Measurements from ENCODE around the gene HIKESHI.
"Not testable (repeated sequence)": the region's sequence is repeated elsewhere in the genome, so short reads cannot be mapped to it uniquely, and the experiment has no call there.

The HIKESHI gene

GRCh38 chr11:86294026-86294425 is 8.0 kb upstream of the HIKESHI start:
- no peak for DNase-seq

GRCh38 chr11:86301742-86302091 is 323 bp upstream of the HIKESHI start:
- DNase-seq, result no peak

DNA sequence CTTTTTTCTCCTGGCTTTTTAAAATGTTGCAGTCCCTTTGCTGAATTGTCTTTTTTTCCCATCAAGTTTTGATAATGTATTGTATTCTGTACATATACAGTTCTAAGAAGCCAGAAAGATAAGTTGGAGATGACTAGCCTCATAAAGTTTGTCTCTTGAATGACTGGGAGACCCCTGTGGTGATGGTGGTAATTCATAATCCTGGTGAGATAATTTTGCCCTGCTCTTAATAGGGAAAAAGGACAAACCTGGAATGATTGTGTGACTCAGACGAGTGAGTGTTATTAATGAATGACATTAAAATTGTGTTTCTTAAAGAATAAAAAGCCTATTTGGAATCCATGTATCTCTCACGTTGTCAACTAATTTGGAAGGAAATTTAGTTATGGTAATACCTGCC is 1.2 kb downstream of the HIKESHI start:
- DNase-seq, result no peak

DNA sequence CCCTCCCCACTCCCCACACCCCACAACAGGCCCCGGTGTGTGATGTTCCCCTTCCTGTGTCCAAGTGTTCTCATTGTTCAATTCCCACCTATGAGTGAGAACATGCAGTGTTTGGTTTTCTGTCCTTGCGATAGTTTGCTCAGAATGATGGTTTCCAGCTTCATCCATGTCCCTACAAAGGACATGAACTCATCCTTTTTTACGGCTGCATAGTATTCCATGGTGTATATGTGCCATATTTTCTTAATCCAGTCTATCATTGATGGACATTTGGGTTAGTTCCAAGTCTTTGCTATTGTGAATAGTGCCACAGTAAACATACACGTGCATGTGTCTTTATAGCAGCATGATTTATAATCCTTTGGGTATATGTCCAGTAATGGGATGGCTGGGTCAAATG is 6.7 kb downstream of the HIKESHI start:
- not testable (repeated sequence) for DNase-seq

DNA sequence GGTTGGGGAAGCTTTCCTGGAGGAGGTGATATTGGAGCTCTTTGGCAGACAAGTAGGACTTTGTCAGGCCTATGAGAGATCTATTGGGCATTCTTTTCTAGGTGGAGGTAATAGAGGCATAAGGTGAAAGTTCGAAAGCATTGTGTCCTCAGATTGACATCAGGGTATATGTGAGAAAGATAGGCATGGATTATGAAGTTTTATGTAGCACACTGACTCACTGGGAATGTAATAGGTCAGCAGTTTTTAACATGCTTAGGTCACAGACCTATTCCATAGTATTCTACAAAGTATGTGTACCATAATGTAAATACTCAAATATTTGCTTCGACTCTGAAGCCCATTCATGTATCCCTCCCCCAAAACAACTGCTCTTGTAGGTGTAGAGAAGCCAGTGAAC is 11.8 kb downstream of the HIKESHI start:
- no peak for DNase-seq

DNA sequence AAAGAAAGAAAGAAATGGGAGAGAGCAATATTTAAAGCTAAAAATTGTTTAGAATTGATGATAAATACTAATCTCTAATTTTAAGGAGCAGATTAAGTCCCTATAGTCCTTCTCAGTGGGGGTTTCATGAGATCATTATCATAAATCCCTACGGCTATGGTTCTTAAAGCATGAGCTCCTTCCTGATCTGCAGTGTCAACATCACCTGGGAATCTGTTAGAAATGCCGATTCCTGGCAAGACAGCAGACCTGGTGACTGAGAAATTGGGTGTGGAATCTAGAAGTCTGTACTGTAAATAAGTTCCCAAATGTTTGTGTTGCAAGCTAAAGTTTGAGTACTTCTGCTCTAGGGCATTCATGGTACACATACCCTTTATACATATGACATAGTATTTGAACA is 12.6 kb downstream of the HIKESHI start:
- DNase-seq, result no peak

DNA sequence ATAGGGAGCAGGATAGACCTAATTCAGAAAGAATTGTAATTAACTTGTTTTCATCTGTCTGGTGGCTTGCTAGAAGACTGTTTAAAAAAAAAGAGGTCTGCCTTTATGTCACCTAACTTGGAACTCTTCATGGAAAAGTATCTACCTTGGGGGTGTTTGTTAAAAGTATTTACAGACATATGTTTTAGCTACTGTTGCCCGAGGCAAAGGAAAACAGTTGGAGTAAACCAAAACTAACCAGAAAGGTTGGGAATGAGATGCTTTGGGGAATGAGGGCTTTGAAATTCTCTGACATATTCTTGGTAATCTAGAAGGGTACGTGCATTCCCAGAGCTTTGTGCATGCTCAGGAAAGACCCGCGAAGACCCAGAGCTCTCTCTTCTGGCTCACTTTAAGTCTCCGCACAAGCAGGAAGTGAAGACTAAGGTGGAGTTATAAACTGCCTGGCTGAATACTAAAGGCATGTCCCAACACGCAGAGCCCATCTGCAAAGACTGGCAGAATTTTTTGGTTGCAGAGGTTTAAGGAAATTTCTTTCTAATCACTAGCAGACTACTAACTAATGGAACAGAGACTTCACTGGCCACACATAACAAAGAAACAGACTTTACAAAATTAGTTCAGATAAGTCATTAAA is 33.2 kb downstream of the HIKESHI start:
- DNase-seq, result no peak

GRCh38 chr11:86337227-86337626 is 35.2 kb downstream of the HIKESHI start:
- no peak for DNase-seq

GRCh38 chr11:86341382-86341781 is 39.3 kb downstream of the HIKESHI start:
- no peak for DNase-seq

GRCh38 chr11:86346513-86346912 is 44.5 kb downstream of the HIKESHI start:
- no peak for DNase-seq

DNA sequence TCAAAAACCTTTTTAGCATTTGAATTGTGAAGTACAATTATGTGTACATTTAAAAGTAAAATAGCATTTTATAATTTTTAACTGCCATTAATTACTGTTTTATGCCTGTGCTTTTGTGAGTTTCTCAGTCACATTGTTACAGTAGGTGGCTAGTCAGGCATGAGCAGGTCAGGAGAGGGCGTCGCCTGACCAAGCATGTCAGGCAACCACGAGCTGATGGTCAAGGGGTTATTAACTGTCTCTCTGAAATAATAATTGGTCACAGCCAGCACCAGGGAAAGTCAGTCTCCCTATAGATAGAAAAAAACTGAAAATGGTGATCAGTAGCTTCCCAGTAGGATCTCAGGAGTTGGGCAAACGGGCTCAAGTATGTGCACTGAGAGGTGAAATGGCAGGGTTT is 53.2 kb downstream of the HIKESHI start:
- DNase-seq, result no peak

DNA sequence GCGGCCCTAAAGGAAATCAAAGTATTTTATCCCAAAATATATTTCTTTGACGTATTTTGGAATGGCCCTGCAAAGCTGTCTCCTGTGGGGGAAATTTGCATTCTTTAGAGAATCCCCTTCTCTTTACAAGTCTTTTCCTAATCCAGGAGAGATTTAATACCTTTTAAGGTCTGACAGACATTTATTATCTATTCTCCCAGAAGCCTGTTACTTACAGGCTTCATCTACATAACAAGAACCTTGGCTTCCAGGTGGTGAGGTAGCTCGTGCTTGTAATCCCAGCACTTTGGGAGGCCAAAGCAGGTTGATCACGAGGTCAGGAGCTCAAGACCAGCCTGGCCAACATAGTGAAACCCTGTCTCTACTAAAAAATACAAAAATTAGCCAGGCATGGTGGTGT is 55.4 kb downstream of the HIKESHI start:
- not testable (repeated sequence) for DNase-seq

DNA sequence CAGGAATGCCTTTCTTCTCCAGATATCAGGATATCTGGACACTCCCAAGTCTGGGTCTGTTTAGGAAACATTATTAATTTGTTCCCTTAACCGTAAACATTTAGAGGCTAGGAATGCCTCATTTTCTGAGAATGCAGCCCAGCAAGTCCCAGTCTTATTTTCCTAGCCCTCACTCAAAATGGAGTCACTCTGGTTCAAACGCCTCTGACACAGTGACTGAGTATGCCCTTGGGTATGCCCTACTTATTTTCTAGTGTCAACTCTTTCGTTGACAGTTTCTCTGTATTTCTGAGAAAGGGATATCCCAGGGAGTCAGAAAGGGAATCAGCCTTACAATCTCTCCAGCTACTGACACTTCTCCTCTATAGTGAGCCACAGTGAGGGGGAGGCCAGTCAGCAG is 56.7 kb downstream of the HIKESHI start:
- DNase-seq, result no peak

- DNase-seq, result no peak
Measured at GRCh38 chr11:86360775-86361395, 58.8 kb downstream of the HIKESHI start.

- no peak for DNase-seq
Measured at GRCh38 chr11:86363424-86363823, 61.4 kb downstream of the HIKESHI start.

DNA sequence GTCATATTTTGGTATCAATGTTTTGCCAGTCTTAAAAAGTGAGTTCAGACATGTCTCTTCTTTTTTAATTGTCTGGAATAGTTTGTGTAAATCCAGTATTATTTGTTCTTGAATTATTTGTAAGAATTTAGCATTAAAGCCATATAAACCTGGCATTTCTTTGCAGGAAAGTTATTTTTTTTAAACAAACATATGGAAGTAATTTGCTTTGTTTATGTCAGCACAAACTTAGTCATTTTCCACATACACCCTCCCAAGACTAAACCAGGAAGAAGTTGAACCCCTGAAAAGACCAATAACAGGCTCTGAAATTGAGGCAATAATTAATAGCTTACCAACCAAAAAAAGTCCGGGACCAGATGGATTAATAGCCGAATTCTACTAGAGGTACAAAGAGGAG is 63.5 kb downstream of the HIKESHI start:
- DNase-seq, result no peak

DNA sequence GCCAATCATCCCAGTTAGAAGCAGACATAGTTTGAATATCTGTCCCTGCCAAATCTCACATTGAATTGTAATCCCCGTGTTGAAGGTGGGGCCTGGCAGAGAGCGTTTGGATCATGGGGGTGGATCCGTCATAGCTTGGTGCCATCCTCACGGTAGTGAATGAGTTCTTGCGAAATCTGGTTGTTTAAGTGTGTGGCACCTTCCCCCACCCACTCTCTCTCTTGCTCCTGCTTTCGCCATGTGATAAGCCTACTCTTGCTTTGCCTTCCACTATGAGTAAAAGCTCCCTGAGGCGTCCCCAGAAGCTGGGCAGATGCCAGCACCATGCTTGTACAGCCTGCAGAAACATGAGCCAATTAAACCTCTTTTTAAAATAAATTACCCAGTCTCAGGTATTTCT is 67.6 kb downstream of the HIKESHI start:
- no peak for DNase-seq

GRCh38 chr11:86370171-86370570 is 68.1 kb downstream of the HIKESHI start:
- no peak for DNase-seq

GRCh38 chr11:86370922-86371594 is 69.0 kb downstream of the HIKESHI start:
- no peak for DNase-seq

- DNase-seq, result no peak
Measured at GRCh38 chr11:86372041-86372440, 70.0 kb downstream of the HIKESHI start.

- no peak for DNase-seq
Measured at GRCh38 chr11:86372586-86372985, 70.5 kb downstream of the HIKESHI start.

- DNase-seq, result no peak
Measured at GRCh38 chr11:86374069-86374468, 72.0 kb downstream of the HIKESHI start.

DNA sequence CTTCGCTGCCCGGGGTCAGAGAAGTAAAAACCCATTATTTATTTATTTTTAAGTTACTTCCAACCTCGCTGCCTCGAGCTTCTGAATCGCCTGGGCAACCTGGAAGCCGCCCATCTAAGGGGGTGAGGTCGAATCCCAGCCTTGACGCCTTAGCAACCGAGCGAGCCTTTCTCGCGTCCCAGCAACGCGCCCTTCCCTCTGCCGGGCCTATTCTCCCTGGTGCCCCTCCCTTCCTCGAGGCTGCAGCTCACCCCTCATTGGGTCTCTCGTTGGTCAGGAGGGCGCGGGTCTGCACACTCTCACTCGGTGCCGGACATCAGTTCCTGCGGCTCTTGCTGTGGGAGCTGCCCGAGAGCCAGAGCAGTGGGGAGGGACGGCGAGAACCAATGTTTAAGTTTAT is 72.5 kb downstream of the HIKESHI start, which contains the start of gene CCDC81:
Gene CCDC81, plus strand, starts transcription at position 302 of the 400 bp plus-strand sequence. CDS start 277 bp downstream, outside the sequence.
- no peak for DNase-seq

DNA sequence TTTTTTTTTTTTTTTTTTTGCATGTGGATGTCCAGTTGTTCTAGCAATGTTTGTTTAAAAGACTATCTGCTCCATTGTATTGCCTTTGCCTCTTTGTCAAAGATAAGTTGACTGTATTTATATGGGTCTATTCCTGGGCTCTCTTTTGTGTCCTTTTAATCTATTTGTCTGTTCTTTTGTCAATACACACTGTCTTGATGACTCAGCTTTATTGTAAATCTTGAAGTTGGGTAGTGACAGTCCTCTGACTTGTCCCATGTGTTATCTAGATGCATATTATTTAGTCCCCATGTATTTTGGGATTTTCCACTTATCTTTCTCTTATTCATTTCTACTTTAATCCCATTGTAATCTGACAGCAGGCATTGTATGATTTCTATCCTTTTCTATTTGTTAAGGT is 75.9 kb downstream of the HIKESHI start:
- DNase-seq, result no peak
